ENCODE measurements around the gene PYGB. TPM values are rescaled to one million over a fixed set of nuclear protein-coding genes. Genes with fewer than 3 reads are reported as not detected.

PYGB gene
- 117 to 152 TPM (median 141 TPM) in 5 replicates for total RNA-seq (2022; extraction: Qiagen RNA extraction; ENCODE audit: low read depth)

DNA sequence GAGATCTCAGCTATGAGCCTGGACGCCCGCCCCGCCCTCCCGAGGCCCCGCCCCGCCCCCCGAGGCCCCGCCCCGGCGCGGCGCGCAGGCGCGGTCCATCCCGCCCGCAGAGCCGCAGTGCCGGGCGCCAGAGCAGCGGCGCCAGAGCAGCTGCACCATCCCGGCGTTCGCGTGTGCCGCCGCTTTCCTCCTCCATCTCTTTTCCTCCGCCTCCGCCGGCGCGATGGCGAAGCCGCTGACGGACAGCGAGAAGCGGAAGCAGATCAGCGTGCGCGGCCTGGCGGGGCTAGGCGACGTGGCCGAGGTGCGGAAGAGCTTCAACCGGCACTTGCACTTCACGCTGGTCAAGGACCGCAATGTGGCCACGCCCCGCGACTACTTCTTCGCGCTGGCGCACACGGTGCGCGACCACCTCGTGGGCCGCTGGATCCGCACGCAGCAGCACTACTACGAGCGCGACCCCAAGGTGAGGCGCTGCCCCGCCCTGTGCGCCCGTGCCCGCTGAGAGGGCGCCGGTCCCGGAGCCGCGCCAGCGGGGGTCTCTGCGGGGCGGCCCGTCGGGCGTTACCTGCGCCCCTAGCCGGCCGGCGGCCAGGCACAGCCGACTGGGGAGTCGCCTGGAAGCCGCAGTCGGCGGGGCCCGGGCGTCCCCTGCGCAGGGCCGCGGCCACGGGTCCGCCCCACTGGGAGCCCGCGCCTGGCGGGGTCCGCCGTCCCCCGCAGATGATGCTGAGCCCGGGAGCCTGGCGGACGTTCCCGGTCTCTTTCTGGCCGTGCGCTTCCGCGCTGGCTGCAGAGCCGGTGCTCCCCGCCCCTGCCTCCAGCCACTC is at the start of gene PYGB:
Gene PYGB, plus strand, starts transcription at position 130 of the 830 bp plus-strand sequence. Its CDS starts 94 bp downstream, at position 224.

Other genes starting within 250 kb of the PYGB start
- 7.4 to 12.0 TPM (median 10.9 TPM) in 5 replicates for gene ACSS1, start 189.9 kb upstream of the PYGB start, total RNA-seq (2022; extraction: Qiagen RNA extraction; ENCODE audit: low read depth)
- 0.74 to 1.6 TPM (median 1.1 TPM) in 5 replicates for gene VSX1, start 165.9 kb upstream of the PYGB start, total RNA-seq (2022; extraction: Qiagen RNA extraction; ENCODE audit: low read depth)
- gene ENTPD6, start 52.4 kb upstream of the PYGB start, total RNA-seq (2022; extraction: Qiagen RNA extraction; ENCODE audit: low read depth) = 87.8 to 113 TPM (median 104 TPM) in 5 replicates
- gene ABHD12, start 142.8 kb downstream of the PYGB start, total RNA-seq (2022; extraction: Qiagen RNA extraction; ENCODE audit: low read depth) = 76.5 to 112 TPM (median 100 TPM) in 5 replicates
- 21.7 to 35.7 TPM (median 34.4 TPM) in 5 replicates for gene GINS1, start 159.6 kb downstream of the PYGB start, total RNA-seq (2022; extraction: Qiagen RNA extraction; ENCODE audit: low read depth)